Spleen (tissue), 7 donors: Measurements from ENCODE around the gene MINK1.

Source experiments
- POLR2A ChIP-seq, 3 donors: fragments of 450-650 bp; IDR thresholded peaks; one replicate each; pipeline ENCODE4 v1.5.1; 2017; ENCODE audit warnings: antibody characterized with exemption in 3 of 3, mild to moderate bottlenecking in 1 of 3
- POLR2AphosphoS5 ChIP-seq, 3 donors: sonication (generic); formaldehyde crosslinking; IDR thresholded peaks; one replicate each; pipeline ENCODE4 v1.5.1; 2017; ENCODE audit warnings: antibody characterized with exemption in 3 of 3
- TF ChIP-seq, protein P1 (sequence below), 11 experiments: fragments of 200-600 bp in 7 of 11; fragments of 450-650 bp in 4 of 11; sonication (generic) in 4 of 11; IDR thresholded peaks in 8 of 11; conservative IDR thresholded peaks in 3 of 11; 1 replicate in 7 of 11; 2 replicates in 4 of 11; pipeline versions ENCODE4 v1.4.0 to v1.8.0; 2016 to 2021; ENCODE audit warnings: antibody characterized with exemption in 11 of 11, inconsistent platforms in 4 of 11, mild to moderate bottlenecking in 1 of 11
- donor health status: DM: no; HTN: no; CAD: no; lungs with moderate emphysema.
- donor health status: DM: no; HTN: no; CAD: no.
- donor health status: DM: no; HTN: no; CAD: no.

DNA sequence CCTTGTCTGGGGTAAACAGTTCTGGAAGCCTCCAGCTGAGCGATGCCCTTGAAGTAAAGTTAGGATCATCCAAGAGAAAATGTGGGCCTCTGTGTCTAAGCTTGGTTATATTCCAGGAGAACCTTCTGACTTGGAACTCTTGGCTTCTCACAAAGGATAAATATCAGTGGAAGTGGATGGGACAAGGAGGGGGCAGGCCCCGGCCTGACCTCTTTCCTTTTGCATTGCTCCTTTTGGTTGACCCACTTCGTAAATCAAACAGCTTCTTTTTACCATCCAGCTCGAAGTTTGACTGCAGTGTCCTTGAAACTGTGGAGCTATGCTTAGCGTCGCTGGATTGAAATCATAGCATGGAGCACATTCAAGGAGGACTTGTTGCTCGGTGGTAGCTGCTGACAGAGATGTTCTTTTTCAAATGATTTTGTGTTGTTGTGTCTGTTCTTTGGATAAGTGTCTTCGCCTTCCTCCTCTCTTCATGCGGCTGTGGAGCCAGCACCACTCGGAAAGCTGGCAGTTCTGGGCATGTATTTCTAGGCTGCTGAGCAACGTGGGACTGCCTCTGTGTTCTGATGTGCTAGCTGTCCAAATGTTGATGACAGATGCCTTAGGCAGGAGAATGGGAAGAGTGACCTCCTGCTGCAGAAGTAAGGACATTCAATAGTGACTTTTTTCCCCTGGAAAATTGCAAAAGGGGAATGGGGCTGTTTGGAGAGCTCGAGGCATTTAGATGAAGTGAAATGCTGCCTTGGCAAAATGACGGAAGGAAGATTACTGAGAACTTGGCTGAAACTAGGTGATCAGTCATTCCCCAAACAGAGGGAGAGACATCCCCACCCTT lies 4.5 kb downstream of the MINK1 start:
- TF ChIP-seq, protein P1, sequence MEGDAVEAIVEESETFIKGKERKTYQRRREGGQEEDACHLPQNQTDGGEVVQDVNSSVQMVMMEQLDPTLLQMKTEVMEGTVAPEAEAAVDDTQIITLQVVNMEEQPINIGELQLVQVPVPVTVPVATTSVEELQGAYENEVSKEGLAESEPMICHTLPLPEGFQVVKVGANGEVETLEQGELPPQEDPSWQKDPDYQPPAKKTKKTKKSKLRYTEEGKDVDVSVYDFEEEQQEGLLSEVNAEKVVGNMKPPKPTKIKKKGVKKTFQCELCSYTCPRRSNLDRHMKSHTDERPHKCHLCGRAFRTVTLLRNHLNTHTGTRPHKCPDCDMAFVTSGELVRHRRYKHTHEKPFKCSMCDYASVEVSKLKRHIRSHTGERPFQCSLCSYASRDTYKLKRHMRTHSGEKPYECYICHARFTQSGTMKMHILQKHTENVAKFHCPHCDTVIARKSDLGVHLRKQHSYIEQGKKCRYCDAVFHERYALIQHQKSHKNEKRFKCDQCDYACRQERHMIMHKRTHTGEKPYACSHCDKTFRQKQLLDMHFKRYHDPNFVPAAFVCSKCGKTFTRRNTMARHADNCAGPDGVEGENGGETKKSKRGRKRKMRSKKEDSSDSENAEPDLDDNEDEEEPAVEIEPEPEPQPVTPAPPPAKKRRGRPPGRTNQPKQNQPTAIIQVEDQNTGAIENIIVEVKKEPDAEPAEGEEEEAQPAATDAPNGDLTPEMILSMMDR (IDR thresholded peaks at IDR 0.05 in 8 of 11, conservative IDR thresholded peaks at IDR 0.05 in 3 of 11): no peak
- TF ChIP-seq POLR2AphosphoS5 (IDR thresholded peaks at IDR 0.05) (no peak), POLR2A (IDR thresholded peaks at IDR 0.05) (no peak)
